ENCODE measurements around the gene MGAT4B.
A peak's percentile ranks its signal among the peaks of the same experiment; 100 is the strongest.

- TF ChIP-seq CTCF (IDR thresholded peaks at IDR 0.05): no peak
- no peak for TF ChIP-seq ZNF302 (CRISPR knock-in tag; IDR thresholded peaks at IDR 0.05)
- TF ChIP-seq RAD21 (conservative IDR thresholded peaks at IDR 0.05 in 1 of 2, IDR thresholded peaks at IDR 0.05 in 1 of 2): no peak
- TF ChIP-seq POLR2A (IDR thresholded peaks at IDR 0.05; ENCODE audit: low read length): no peak
- TF ChIP-seq SMC3 (IDR thresholded peaks at IDR 0.05): no peak
- no peak for TF ChIP-seq CEBPB (IDR thresholded peaks at IDR 0.05)
- TF ChIP-seq JUNB (IDR thresholded peaks at IDR 0.05): no peak
- no peak for TF ChIP-seq EP300 (IDR thresholded peaks at IDR 0.05)
- TF ChIP-seq HDAC2 (IDR thresholded peaks at IDR 0.05): no peak
- TF ChIP-seq ESRRA (IDR thresholded peaks at IDR 0.05; ENCODE audit: borderline replicate concordance, low read length): no peak
- TF ChIP-seq POLR2AphosphoS2 (conservative IDR thresholded peaks at IDR 0.05; ENCODE audit: low read length): peak; percentile 84; the same call in 1 of the 2 replicates
- TF ChIP-seq TP53 (CRISPR knock-in tag; IDR thresholded peaks at IDR 0.05): no peak
Measured at GRCh38 chr5:179836225-179837019, 29.8 kb upstream of the MGAT4B start.
